C1 segment of cervical spinal cord (tissue), 14 donors: ENCODE data around the gene ASCL4.

Experiments used
- DNase-seq, 14 donors: peaks; one replicate each; lab custom pipeline; 2025; lab: John Stamatoyannopoulos, UW

Gene ASCL4

DNA sequence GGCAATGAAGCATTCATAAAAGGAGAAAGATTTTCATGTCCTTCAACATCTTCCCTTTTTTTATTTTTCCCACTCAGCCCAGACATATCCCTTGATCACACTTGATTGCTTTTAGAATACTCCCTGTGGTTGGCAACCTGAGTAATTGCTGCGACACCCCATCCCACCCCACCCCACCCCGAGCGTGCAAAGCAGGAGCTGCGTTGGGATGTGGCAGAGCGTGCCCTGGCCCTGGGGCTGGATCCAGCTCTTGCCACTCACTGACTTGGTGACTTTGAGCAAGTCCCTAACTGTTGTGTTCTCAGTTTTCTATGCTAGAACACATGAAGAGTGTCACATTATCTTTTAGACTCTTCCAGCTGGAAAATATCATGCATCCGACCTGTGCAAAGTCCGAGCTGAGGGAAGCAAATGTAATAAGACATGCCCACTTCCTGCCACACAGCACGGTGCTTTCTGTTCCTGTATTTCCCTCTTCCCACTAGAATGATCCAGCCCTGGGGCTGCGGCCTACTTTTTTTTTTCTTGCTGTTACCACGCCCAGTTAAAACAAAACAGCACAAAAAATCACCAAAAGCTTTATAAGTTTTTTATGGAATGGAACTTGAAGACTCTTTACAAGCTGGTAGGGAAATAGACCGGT is 4.0 kb downstream of the ASCL4 start:
- no peak for DNase-seq

DNA sequence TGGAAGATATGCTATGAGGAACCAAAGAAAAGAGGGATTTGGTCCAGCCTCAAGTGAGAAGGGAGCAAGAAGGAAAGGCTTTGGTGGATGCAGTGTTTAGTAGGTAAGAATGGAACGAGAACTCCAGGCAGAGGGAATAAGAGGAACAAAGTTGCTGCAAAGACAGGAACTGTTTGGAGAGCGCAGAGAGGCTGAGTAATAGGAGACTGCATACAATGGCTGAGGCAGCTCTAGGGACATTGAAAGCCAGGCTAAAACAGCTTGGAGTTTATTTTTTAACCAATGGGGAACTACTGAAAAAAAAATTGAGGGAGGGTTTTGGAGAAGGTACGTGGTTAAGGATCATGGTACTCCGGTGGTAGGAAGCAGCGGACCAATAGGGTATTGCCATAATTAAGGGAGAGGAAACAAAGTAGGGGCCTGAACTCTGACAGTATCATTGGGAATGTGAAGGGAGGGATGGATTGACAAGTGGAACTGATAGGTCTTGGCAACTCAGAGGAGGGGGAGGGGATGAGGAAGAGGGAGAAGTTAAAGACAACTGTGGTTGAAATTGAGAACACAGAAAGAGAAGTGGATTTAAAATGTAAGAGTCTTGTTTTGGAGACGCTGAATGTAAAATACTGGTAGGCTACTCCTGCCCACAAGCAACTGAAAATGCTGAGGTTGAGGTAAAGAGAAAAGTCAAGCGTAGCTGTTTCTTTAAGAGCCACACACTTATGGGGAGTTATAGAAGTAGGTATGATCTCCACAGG is 4.8 kb downstream of the ASCL4 start:
- DNase-seq, result peak in 3 of 14 donors; percentile 2 to 26 (median 5)

DNA sequence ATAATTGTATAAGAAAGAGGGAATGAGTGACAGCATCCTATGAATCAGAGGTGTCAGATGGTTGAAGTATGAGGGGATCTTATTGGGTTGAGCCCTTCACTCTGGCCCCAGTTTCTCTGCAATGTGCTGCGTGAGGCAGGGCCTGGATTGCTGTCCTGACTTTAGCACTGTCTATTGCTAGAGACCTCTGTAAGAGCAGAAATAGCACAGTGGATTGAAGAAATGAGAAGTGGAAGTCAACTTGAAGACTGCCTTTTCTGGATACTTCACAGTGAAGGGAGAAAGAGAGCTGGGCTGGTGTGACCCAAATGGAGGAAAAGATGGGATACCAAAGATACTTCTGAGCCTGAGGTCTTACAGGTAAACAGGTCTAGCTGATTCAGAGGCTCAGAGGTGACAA is 5.8 kb downstream of the ASCL4 start:
- no peak for DNase-seq

DNA sequence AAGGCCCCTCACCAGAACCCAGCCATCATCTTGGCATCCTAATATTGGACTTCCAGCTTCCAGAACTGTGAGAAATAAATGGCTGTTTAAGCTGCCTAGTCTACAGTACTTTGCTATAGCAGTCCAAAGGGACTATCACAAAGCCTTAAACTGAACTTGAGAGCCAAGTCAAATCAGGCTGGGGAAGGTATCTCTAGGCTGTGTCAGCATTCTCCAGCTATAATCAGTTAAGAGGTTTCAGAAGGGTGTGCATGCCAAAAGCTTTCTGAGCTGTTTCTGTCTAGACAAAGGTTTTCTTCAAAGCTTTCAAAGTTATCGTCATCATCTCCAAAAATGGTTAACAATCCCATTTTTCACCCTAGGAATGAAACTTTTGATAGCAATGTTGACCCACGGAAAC is 7.6 kb downstream of the ASCL4 start:
- no peak for DNase-seq

DNA sequence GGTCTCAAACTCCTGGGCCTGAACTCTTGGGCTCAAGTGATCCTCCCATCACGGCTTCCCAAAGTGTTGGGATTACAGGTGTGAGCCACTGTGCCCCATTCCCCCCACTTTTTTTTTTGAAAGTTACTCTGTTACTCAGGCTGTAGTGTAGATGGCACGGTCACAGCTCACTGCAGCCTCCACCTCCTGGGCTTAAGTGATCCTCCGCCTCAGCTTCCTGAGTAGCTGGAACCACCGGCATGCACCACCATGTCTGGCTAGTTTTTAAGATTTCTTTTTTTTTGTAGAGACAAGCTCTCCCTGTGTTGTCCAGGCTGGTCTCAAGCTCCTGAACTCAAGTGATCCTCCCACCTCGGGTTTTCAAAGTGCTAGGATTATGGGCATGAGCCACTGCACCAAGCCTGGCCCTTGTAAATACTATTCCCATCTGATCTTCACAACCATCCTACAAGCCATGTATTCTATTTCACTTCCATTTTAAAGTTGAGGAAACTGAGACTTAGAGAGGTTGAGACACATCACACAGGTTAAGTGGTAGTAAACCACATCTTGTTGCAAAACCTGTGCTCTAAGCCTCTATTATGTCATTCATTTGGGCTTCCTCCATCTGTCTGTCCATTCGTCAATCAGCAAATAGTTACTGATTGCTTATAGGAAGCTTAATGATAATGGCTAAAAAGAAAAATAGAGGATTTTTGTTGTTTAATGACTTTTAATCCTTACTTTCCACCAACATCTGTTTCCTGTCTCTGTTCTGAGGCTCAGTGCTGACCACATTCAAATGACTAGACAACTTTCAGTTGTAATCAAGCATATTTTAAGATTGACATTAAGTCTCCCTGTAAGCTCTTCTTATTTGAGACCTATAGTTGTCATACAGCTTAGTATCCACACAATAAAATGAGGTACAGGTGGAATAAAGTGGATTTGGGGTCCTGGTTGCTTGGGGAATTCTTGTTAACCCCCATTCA is 9.2 kb downstream of the ASCL4 start:
- DNase-seq, result no peak

DNA sequence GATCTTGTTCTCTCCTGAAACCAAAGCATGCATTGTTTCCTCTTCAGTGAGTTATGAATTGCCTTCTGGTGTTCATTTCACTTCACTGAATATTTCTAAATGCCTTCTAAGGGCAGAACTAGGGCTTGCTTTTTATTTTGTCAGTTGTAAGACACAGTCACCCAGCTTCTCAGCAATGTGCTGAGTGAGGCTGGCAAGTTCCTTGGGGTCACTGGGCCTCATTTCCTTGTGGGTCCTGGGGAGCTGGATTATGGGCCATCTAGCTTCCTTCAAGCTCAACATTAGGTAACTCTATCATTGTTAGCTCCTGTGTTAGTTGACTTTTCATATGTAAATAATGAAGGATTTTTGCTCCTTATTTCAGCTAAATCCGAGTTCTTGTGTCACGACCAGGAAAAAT is 13.8 kb downstream of the ASCL4 start:
- no peak for DNase-seq

DNA sequence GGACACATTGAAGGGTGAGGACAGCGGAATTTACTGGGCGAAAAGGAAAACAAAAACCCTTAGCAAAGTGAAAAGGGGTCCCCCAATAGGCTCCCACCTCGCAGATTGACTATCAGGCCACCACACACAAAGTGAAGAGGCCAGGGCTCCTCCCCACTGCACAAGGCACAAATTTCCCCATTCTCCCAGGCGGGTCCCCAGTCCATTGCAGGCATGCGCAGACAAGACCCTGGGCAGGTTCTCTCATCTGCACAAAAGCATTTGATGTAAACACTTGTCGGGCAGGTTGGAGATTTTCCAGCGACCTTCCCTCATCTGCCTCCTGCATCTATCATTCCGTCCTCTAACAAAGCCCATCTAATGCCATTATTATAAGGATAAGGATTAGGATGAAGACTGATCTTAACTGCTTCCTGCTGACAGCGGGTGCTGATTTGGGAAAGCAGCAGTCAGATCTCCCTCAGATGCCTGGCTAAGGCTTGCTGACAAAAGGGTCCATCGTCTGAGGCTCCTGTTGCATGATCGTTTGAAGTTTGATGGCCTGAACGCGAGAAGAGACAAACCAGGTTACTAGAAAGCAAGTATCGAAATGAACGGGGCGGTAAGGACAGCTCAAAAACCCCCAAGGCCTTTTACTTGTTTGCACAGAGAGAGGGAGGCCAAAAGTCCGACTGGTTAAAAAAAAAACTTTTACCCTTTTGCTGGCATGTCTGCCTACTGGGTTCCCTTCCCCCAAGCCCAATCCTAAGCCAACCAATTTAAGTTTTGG is 14.4 kb downstream of the ASCL4 start:
- no peak for DNase-seq

DNA sequence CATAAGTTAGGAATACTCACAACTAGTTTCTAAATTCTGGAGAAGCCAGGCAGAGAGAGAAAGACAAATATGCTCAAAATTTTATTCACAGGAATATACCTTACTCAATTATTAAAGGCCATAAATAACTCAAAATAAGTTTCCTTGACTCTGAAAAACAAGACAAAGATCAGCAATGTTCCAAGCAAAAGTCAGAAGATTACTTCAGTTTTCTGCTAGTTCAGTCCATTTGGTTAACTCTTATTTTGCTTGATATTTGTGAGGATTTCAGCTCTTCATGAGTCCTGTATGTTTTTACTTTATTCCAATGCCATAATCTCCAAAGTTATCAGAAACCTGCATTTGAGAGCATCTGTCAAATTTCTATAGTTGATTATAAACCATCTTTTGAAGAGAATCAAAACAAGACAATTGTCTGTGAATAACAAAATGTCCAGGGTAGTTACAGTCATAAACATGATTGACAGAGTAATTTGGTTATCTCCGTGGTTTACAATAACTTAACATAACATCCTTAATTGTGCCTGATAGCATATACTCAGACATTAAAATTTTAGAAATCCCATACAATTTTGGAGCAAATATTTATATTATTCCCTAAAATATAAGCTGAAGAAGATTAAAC is 17.1 kb downstream of the ASCL4 start:
- no peak for DNase-seq

DNA sequence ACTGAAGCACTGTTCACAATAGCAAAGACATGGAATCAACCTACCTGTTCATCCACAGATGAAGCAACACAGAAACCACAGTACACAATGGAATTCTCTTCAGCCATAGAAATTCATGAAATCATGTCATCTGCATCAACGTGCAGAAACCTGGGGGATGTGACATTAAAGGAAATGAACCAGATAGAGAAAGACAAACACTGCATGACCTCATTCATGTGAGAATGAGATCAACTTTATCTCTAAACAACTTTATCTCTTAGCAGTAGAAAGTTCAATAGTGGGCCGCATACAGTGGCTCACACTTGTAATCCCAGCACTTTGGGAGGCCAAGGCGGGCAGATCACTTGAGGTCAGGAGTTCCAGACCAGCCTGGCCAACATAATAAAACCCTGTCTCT is 19.9 kb downstream of the ASCL4 start:
- no peak for DNase-seq

DNA sequence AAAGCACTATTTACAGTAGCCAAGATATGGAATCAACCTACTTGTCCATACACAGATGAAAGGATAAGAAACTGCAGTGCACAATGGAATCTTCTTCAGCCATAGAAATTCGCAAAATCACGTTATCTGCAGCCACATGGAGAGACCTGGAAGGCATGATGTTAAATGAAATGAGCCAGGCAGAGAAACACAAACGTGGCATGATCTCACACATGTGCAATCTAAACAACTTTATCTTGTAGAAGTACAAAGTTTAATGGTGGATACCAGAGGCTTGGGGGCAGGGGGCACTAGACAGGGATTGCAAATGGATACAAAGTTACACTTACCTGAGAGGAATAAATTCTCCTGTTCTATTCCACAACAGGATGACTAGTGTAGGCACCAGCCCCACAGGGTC is 24.1 kb downstream of the ASCL4 start:
- no peak for DNase-seq

DNA sequence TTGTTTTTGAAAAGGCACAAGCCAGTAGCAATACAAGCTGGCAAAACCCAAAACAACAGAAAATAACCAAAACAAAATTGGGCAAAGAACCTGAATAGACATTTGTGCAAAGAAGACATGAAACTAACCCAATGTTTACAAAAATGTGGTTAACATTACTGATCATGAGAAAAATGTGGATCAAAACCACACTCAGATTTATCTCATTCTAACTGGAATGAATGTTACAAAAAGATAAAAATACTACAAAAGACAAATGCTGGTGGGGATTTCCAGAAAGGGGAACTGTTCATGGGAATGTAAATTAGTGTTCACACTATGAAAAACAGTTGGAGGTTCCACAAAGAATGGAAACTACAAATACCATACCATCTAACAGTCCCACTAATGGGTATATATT is 26.6 kb downstream of the ASCL4 start:
- DNase-seq, result no peak

DNA sequence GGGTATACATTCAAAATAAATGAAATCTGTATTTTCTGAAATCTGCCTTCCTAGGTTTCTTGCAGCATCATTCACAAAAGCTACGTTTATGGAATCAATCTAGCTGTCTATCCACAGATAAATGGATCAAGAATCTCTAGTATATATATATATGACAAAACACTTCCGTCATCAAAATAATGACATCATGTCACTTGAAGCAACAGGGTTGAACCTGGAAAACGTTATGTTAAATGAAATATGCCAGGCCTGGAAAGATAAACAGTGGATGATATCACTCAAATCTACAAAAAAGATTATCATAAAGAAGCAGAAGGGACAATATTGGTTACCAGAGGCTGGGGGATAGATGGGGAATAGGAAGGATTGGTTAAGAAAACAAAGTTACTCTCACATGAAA is 28.6 kb downstream of the ASCL4 start:
- DNase-seq, result no peak

DNA sequence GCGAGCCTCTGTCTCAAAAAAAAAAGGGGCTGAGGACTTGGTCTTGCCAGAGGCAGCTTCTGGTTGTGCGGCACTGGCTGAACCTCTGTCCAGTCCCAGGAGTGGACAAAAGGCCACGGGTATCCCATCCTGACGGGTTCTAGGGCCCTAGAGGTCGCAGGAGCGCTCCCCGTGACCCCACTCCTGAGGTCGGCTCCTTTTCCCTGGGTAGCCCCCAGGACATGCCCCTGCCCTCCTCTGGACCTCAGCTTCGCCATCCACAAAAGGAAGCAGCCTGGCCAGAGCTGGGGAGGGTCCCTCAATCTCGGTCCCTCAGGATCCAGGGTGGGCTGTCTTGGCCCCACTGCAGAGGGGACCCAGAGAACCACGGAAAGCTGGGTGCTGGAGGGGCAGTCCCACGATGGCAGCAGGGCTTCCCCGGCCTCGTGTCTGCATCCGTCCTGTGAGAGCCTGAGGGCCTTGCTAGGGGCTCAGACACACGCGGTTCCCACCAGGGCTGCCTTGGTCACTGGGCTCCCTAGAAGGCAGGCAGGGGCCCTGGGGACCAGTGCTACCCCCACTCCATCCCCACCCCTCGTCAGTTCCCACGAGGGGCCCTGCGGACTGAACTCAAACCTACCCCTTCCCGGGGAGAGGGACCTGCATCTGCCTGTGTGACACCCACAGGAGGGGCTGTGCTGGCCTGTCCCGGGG is 31.1 kb downstream of the ASCL4 start:
- DNase-seq, result no peak

DNA sequence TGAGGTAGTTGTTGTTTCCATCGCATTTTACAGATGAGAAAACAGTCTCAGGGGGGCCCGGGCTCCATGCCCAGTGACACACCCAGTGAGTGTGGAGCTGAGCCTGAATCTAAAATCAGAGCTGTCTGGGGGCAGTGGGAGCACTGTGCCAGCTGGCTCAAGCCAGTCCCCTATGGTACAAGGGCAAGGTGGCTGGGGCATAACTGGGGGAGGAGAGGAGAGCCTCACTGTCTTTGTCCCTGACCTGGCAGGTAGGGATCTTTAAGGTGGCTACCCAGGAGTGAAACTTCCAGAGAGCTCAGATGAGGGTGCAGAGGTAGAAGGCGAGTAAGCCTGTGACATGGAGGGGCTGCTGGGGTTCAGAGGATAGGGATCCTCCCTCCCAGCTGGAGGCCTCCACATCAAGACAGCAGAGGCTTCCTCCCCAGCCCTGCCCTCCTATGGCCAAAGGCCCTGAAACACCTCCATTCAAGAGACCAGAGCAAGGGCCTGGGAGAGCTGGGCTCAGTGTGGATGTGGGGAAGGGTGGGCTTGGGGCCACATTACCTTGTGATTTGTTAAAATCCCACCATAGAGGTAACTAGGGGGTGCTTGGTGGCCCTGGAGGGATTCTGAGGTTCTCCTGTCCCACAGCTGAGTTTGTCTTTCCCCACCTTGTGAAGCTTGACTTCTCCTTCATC is 33.1 kb downstream of the ASCL4 start:
- DNase-seq, result no peak

DNA sequence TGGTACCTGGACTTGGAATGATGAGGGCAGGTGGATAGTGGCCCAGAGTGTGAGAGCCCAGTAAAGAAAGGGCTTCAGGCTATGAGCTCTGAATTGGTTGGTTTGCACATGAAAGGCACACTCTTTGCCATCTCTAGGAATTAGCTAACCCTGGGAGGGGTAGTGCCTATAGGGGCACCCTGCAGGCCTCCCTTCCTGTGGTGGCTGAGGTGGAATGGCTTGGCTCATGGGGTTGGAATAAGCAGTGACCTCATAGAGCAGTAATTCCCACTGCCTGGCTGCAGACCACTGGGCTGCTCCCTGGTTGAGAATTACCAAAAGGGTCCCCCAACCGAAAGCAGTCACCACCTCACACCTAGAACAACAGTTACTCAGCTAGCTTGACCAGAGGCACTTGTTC is 42.7 kb downstream of the ASCL4 start:
- no peak for DNase-seq

DNA sequence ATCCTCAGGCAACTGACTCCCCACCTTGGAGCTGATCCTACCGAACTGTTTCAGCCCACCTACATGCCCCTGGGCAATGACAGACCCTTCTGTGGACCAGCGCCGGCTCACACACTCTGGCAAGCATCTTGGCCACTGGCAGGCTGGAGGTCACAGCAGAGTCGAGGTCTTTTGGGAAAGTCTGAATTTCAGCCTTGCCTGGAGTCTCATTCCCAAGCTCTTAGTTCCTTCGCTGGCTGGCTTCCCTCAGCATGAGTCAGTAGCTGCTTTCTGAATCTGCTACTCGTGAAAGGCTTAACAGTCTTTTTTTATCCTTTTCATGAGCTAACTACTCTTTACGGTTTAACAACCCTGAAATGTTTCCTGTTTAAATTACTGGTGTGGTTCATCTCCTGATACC is 44.5 kb downstream of the ASCL4 start:
- DNase-seq, result no peak

DNA sequence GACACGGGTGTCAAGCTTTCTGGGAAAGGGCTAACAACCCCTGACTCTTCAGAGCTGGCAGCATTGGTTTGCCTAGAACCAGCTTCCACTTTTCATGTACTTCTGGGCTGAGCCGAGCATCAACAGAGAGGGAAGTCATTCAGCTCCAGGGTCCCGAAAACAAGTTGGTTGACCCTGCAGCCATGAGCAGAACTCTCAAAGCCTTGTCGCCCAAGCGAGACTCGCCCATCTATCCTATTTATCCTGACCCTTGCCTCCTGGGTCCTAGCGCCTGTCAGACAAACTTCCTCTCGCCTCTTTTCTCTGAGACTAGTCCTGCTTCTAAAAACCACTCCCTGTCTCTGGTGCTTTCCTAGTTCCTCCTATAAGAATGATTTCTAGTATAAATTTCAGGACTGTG is 47.9 kb downstream of the ASCL4 start:
- peak in 2 of 14 donors; percentile 2 to 9 for DNase-seq
